NCI-H2107 treated with DMSO at 0.1 percent for 48 hours (cell line): ENCODE data around the gene PAGR1.
"Not testable (repeated sequence)": the region's sequence is repeated elsewhere in the genome, so short reads cannot be mapped to it uniquely, and the experiment has no call there.

Experiments
- DNase-seq: peaks from one replicate; lab custom pipeline; 2025; ENCODE audit not compliant: unreplicated experiment; lab: John Stamatoyannopoulos, UW

Gene PAGR1

DNA sequence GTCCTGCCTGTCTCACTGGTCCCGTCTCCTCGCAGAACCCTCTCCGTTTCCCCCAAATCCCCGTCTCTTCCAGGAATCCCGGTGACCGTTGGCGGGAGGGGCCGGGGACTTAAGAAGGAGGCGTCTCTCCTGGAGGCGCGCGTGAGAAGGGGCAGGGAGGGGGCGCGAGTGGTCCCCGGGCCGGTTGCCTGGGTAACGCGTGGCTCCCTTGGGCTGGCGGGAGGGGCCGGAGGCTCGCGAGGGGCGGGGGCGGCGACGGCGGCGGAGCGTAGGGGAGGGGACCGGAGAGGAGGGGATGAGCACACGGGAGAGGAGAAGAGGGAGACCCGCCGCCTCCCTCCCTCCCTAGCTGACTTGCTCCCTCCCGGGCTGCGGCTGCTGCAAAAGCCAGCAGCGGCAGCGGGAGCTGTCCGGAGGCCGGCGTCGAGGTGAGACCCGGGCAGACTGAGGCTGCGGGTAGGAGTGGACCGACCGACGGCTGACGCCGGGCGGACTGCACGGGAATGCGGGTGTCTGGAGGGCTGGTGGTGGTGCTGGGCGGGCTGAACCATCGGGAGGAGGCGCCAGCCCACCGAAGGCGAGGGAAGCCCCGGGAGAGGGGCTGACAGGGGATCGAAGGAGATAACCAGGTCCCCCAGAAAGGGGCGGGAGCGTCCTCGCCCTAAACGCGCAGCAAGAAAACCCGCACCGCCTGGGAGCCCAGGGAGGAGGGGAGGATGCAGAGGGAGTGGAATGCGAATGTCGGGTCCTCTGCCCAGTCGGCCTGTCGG is 3.9 kb upstream of the PAGR1 start, which contains the start of gene PRRT2:
Gene PRRT2, plus strand, starts transcription at position 298 of the 770 bp plus-strand sequence. CDS start 862 bp downstream, outside the sequence.
- DNase-seq, result peak; percentile 39

GRCh38 chr16:29812754-29813643 is 3.0 kb upstream of the PAGR1 start:
- no peak for DNase-seq

DNA sequence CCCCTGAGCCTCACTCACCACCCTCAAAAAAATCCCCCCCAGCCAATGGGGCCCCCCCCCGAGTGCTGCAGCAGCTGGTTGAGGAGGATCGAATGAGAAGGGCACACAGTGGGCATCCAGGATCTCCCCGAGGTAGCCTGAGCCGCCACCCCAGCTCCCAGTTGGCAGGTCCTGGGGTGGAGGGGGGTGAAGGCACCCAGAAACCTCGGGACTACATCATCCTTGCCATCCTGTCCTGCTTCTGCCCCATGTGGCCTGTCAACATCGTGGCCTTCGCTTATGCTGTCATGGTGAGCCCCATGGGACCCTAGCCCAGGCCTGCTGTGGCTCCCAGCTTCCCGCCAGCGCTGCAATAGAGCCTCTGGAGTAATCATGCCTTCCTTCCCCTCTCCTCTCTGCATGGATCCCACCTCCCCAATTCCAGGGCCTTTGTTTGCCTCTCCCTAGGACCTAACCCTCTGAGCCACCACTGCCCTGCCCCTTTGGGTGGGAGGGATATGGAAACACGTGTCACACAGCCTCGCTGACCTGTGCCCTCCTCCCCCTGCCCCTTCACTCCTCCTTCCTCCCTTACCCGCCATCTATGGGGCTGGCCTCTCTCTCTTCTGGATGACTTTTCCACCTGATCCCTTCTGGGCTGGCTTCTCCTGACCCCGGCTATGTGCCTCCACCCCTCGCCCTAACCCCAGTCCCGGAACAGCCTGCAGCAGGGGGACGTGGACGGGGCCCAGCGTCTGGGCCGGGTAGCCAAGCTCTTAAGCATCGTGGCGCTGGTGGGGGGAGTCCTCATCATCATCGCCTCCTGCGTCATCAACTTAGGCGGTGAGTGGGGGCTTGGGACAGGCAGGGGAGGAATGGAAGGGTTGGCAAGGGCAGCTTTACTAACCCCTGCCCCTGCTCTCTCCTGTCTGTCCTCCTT is 2.0 kb upstream of the PAGR1 start:
- no peak for DNase-seq

DNA sequence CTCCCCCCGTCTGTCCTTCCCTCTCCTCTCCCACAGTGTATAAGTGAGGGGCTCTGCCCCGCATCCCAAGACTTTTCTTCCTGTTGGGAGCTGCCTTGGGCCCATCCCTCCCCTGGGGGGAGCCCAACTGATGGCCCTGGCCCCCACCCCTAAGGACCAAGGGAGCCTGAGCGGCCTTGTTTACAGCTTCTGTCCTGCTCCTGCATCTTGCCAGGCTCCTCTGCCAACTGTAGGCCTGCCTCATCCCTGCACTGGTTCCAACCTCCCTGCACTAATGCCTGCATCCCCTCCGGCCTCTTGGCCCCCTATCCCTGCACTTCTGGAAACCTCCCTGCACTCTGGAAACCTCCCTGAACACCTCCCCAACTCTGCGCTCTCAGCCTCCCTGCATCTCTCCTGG is 1.4 kb upstream of the PAGR1 start:
- DNase-seq, result no peak

DNA sequence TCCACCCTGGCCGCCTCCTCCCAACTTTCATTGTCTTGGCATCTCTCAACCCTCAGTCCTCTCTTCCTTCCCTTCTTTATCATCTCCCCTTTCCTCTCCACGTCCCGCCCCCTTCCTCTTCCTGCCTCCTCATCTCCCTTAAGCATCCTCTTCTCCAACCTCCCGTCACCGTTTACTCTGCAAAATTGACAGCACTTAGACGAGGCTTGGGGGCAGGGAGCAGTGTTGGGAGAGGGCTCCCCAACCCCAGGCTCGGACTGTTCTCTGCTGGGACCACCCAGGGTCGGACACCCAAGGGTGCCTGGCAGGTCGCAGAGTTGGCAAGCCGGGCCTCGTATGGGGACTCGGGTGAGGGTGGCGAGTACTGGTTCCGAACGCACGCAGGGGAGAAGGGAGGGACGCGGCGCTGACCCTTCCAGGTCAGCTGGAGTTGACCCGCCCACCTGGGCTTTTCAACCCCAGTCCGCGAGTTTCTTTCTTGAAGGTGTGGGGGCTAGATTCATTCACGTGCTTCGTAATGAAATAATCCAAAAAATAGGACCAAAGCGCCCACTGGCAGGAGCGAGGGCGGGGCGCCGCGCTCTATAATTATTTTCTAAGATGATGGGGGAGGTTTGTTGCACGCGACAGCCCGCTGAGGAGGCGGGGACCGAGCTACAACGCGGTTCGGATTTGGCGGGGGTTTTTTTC is 775 bp upstream of the PAGR1 start:
- no peak for DNase-seq

- DNase-seq, result peak; percentile 58
Observed at GRCh38 chr16:29816694-29817441, 916 bp downstream of the PAGR1 start.

DNA sequence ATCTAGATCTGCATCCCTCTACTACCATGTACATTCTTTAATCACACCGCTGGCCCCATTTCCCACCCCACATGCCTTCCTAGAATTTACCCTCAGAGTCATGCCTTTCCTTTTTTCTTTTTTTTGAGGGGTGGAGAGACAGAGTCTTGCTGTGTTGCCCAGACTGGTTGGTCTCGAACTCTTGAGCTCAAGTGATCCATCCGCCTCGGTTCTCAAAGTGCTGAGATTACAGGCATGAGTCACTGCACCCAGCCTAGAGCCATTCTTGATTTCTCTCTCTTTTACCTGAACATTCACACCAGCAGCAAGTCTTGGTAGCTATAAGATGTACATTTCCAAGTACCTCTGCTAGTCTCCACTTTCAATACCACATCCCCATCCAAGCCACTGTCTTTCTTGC is 2.1 kb downstream of the PAGR1 start:
- no peak for DNase-seq

DNA sequence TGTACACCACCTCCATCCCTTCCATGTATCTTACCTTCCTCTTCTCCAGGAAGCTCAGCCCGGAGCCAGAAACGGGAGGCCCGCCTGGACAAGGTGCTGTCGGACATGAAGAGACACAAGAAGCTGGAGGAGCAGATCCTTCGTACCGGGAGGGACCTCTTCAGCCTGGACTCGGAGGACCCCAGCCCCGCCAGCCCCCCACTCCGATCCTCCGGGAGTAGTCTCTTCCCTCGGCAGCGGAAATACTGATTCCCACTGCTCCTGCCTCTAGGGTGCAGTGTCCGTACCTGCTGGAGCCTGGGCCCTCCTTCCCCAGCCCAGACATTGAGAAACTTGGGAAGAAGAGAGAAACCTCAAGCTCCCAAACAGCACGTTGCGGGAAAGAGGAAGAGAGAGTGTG is 3.6 kb downstream of the PAGR1 start:
- DNase-seq, result no peak

- DNase-seq, result peak; percentile 21
Observed at GRCh38 chr16:29820271-29820701, 4.3 kb downstream of the PAGR1 start, which contains the start of gene MVP. Gene MVP, plus strand, starts transcription at chr16:29820462. Its CDS starts 10,088 bp downstream, at chr16:29830550.

GRCh38 chr16:29820730-29821642 is 5.0 kb downstream of the PAGR1 start:
- no peak for DNase-seq

- no peak for DNase-seq
Observed at GRCh38 chr16:29821643-29822115, 5.7 kb downstream of the PAGR1 start.

DNA sequence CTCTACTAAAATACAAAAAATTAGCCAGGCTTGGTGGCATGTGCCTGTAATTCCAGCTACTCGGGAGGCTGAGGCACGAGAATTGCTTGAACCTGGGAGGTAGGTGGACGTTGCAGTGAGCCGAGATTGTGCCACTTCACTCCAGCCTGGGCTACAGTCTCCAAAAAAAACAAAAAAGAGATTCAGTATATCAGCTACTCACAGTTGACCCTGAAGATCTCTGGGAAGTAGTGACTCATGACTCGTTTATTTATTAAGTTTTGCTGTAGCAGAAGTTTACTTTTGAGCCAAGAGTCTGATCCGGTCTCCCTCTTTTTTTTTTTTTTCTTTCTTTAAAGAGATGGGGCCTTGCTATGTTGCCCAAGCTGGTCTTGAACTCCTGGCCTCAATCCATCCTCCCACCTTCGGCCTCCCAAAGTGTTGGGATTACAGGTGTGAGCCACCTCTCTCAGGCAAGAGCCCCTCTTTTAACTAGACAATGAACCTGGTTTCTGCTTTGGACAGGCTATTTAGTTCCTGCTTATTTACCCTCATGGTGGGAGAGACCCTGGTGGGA is 8.7 kb downstream of the PAGR1 start:
- no peak for DNase-seq

DNA sequence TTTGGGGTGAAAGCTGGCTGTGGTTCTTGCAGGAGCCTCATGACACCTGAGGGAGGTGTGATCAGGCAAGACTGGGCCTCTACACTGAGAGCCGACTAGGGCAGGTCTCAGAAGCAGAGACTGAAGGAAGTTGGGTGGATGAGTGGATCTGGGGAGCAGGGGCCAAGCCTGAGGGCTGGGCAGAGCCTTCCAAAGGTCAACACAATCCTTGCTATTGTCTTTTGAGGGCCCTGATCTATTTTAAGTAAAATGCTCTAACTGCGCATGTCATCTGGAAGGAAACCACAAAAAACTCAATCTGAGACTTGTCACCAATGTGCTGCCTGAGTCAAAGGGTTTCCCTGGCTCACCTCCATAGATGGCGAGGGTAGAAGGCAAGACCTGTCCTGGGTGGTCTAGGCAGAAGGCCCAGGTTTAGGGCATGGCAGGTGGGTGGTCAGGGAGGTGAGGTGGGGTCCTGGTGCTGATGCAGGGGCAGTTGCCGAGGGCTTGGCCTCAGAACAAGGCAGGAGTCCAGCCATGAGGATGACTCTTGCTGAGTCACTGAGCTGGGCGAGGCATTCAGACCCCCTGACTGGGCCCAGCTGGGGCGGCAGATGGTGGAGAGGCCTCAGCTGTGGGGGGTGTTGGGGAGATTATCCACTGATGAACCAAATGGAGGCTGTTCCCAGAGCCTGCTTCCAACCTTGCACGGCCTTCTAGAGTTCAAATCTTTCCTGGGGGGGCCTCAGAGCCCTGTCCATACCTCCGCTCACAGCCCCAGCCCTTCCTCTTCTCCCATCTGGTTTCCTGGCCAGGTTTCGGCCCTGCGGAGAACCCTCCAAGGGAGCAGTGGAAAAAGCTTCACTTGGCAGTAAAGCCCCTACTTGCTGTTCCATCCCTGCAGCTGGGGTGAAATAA is 9.4 kb downstream of the PAGR1 start:
- DNase-seq, result no peak

DNA sequence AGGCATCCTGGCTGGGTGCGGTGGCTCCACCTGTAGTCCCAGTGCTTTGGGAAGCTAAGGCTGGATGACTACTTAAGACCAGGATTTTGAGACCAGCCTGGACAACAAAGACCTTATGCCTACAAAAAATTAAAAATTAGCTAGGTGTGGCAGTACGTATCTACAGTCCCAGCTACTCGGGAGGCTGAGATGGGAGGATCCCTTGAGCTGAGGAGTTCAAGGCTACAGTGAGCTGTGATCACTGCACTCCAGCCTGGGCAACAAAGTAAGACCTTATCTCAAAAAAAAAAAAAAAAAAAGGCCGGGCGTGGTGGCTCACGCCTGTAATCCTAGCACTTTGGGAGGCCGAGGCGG is 10.4 kb downstream of the PAGR1 start:
- DNase-seq, result no peak

- no peak for DNase-seq
Observed at GRCh38 chr16:29830774-29831173, 14.8 kb downstream of the PAGR1 start.

GRCh38 chr16:29831490-29831889 is 15.5 kb downstream of the PAGR1 start:
- DNase-seq, result no peak

DNA sequence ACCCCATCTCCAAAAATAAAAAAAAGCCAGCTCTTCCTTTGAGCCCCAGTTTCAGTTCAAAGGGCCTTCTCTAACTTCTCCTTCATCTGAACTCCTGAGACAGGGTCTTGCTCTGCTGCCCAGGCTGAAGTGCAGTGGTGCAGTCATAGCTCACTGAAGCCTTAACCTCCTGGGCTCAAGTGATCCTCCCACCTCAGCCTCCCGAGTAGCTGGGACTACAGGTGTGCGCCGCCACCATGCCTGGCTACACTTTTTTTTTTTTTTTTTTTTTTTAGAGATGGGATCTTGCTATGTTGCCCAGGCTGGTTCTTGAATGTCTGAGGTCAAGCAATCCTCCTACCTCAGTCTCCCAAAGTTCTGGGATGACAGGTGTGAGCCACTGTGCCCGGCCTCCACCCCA is 17.3 kb downstream of the PAGR1 start:
- not testable (repeated sequence) for DNase-seq
